Loucy (cell line): Measurements from ENCODE around the gene RPS24.
"Not testable (repeated sequence)": the region's sequence is repeated elsewhere in the genome, so short reads cannot be mapped to it uniquely, and the experiment has no call there.

Source experiments
- CTCF ChIP-seq: fragments of 200-600 bp; sonication (generic); conservative IDR thresholded peaks from 2 replicates; pipeline ENCODE4 v1.5.1; 2014; ENCODE audit warnings: mild to moderate bottlenecking, antibody characterized with exemption, low read length
- EZH2phosphoT487 ChIP-seq: fragments of 200-600 bp; IDR thresholded peaks from 2 replicates; pipeline ENCODE4 v1.6.1; 2018; ENCODE audit warnings: antibody characterized with exemption, mild to moderate bottlenecking, moderate library complexity, borderline replicate concordance

- not testable (repeated sequence) for TF ChIP-seq CTCF, EZH2phosphoT487
These were observed 34.9 kb upstream of the RPS24 start for GRCh38 chr10:77998780-77999179.
